ENCODE data around the gene MRPL10. TPM values are rescaled to one million over a fixed set of nuclear protein-coding genes. Genes with fewer than 3 reads are reported as not detected.

Gene MRPL10
- total RNA-seq, 2 experiments from 2014 or later, result 66.7 to 70.0 TPM

DNA sequence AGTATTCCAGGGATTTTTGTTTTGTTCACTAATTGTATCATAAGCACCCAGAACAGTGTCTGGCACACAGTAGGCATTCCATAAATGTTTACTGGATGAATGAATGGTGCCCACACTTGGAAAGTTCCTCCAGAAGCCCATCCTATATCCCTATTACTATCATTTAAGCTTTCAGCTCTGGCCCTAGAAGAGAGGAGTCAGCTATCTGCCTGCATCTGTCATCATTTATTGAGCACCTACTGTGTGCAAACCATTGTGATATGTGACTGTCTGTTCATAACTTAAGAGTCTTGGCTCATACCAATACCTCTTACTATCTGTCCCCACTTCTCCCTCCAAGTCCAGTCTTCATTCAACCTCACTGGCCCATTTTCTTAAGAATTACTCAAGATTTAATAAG is 39.7 kb upstream of the MRPL10 start:
- no peak for DNase-seq
- no peak overlapping the region for H3K4me3 Mint-ChIP-seq
- CTCF ChIA-PET, result interaction anchor here (1.7 kb wide), 1 partner anchor 14 kb away, joined by 7 read pairs; no protein-coding TSS in a partner anchor
- no peaks in the 10 kb centered on the region for H3K9me3 Mint-ChIP-seq
- peaks cover 3% of the 10 kb centered on the region for H3K4me1 Mint-ChIP-seq (ENCODE audit: low read depth)
- peaks cover 35% of the 10 kb centered on the region for H3K27me3 Mint-ChIP-seq (ENCODE audit: low read depth)
- H3K27ac Mint-ChIP-seq, result no peak overlapping the region
- no peaks in the 10 kb centered on the region for H3K36me3 Mint-ChIP-seq (ENCODE audit: low read depth)
- intact Hi-C loops (cut with micrococcal nuclease), result no loop called here

DNA sequence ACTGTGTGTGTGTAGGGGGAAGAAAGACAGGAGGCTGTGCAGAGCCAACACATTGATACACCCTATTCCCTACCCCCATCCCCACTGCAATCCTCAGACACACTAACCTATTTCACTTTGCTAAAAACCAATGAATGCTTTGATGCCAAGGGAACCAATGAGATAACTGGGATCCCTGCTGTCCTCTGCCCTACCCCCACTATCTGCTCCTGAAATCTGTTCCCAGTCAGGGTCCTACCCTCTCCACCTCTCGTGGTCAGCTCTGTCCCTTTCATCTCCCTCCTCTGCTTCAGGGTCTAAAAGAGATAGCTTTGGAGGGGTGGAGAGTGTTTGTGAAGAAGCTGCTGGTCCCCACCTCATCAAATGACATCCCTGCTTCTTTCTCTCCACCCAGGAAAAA is 38.7 kb upstream of the MRPL10 start:
- Mint-ChIP-seq H3K4me3 (no peak overlapping the region), H3K4me1 (ENCODE audit: low read depth) (peaks cover 7% of the 10 kb centered on the region), H3K9me3 (no peaks in the 10 kb centered on the region), H3K36me3 (ENCODE audit: low read depth) (no peaks in the 10 kb centered on the region), H3K27ac (no peak overlapping the region), H3K27me3 (ENCODE audit: low read depth) (peaks cover 31% of the 10 kb centered on the region)
- DNase-seq, result no peak
- CTCF ChIA-PET, result interaction anchor here (1.5 to 1.7 kb wide), 2 partner anchors 15 to 19 kb away, joined by 5 to 7 read pairs; no protein-coding TSS in a partner anchor
- intact Hi-C loops (cut with micrococcal nuclease), result no loop called here

DNA sequence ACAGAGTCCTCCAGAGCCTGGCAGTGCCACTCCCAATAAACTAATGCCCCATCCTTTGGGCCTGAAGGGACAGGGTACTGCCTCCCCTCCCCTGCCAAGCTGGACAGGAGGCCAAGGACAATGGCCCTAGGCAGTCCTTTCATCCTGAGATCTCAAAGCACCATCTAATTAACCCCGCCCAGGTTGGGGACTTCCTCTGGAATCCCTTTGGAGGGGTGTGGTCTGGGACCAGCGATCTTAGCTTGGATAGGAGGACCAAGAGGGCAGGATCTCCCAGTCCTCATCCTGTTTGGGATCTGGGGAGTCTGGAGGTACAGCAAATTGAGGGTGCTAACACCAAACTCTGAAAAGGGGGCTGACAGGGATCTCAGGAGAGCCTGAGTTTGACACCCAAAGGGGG is 37.8 kb upstream of the MRPL10 start:
- Mint-ChIP-seq H3K9me3 (no peaks in the 10 kb centered on the region), H3K36me3 (ENCODE audit: low read depth) (no peaks in the 10 kb centered on the region), H3K4me3 (no peak overlapping the region), H3K27ac (no peak overlapping the region), H3K27me3 (ENCODE audit: low read depth) (peaks cover 26% of the 10 kb centered on the region), H3K4me1 (ENCODE audit: low read depth) (peaks cover 14% of the 10 kb centered on the region)
- CTCF ChIA-PET, result interaction anchor here (1.3 to 1.5 kb wide), 2 partner anchors 20 to 27 kb away, joined by 5 read pairs; partner anchors contain the start of gene SCRN2
- intact Hi-C loops (cut with micrococcal nuclease), result no loop called here
- no peak for DNase-seq

DNA sequence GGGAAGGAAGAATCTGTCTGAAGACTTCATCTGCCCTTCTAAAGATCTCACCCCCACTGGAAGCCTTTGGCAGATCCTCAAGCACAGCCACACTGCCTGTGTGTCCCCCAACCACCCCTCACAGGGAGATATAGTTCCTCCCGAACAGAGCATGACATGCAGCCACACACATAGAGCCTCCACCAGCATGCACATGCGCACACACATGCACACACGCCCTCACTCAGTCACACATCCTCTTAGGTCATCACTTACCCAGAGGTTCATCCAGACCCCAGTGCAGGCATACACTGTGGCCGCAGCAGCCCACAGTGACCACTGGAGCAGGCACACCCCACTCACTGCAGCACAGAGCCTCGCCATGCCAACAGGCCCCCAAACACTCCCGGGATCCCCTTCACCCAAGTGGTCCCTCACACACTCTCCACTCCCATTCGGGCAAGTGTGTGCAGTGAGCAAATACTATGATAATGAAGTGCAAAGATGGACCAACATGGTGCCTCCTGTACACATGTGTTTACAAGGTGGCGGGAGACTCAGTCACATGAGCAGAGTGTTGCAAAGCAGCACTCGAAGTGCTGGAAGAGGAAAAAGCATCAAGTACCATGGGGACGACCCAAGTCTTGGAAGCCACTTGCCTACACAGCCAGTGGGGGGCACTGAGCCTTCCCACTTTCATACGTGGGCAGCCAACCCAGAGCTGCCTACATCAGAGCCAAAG is 36.6 kb upstream of the MRPL10 start:
- no peak overlapping the region for H3K27ac Mint-ChIP-seq
- DNase-seq, result no peak
- peaks cover 18% of the 10 kb centered on the region for H3K27me3 Mint-ChIP-seq (ENCODE audit: low read depth)
- CTCF ChIA-PET, result interaction anchor here (1.3 kb wide), 1 partner anchor 26 kb away, joined by 5 read pairs; the partner anchor contains the start of gene SCRN2
- no peaks in the 10 kb centered on the region for H3K9me3 Mint-ChIP-seq
- peaks cover 18% of the 10 kb centered on the region for H3K4me1 Mint-ChIP-seq (ENCODE audit: low read depth)
- intact Hi-C loops (cut with micrococcal nuclease), result no loop called here
- no peak overlapping the region for H3K4me3 Mint-ChIP-seq
- no peaks in the 10 kb centered on the region for H3K36me3 Mint-ChIP-seq (ENCODE audit: low read depth)

DNA sequence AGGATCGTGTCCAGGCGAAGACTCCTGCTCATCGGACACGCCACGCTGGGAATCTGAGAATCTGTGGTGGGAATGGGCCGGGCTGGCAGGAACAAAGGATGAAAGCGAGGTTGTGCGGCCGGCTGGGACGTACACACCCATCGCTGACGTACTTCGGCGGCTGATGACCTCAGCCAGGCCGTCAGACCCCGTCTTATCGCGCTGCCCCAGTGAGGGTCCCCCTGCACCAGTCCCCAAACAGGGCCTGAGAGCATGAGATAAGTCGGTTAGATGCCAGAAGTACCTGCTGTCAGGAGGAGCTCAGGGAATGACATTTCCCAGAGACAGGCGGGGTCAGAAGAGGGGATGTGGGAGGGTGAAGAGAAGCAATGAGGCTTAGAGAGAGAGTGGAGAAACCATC is 35.6 kb upstream of the MRPL10 start:
- CTCF ChIA-PET, result no interaction called here
- H3K9me3 Mint-ChIP-seq, result no peaks in the 10 kb centered on the region
- no peak overlapping the region for H3K27ac Mint-ChIP-seq

DNA sequence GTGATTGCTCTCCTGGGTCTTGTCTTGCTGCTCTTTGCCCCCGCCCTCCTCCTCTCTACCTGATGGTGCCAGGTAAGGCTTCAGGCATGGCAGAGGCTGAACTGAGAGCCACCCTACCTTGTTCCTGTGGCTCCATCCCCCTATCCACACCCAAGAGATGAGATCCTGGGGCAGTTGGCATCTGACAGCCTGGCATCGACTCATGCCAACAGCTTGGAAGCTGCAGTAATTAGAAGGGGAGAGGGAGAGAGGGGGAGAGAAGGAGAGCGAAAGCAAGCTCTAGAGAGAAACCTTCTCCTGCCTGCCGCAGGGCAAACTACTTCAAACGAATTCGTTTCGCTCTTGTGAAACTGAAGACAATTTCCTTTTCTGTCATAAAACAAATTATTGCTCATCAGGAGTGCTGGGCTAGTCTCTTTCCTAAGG is 33.5 kb upstream of the MRPL10 start:
- no peaks in the 10 kb centered on the region for H3K27me3 Mint-ChIP-seq (ENCODE audit: low read depth)
- no peak overlapping the region for H3K4me3 Mint-ChIP-seq
- DNase-seq, result peak; percentile 32
- H3K36me3 Mint-ChIP-seq (ENCODE audit: low read depth), result no peaks in the 10 kb centered on the region
- H3K27ac Mint-ChIP-seq, result peak overlapping the region; percentile 3
- H3K9me3 Mint-ChIP-seq, result no peaks in the 10 kb centered on the region
- H3K4me1 Mint-ChIP-seq (ENCODE audit: low read depth), result peaks cover 21% of the 10 kb centered on the region
- CTCF ChIA-PET, result interaction anchor here (1.0 to 2.3 kb wide), 2 partner anchors 15 to 20 kb away, joined by 3 to 11 read pairs; no protein-coding TSS in a partner anchor
- intact Hi-C loops (cut with micrococcal nuclease), result no loop called here

More for the DNA sequence above, 35.6 kb upstream of the MRPL10 start:
- peaks cover 14% of the 10 kb centered on the region for H3K27me3 Mint-ChIP-seq (ENCODE audit: low read depth)
- no peaks in the 10 kb centered on the region for H3K36me3 Mint-ChIP-seq (ENCODE audit: low read depth)
- H3K4me3 Mint-ChIP-seq, result no peak overlapping the region
- H3K4me1 Mint-ChIP-seq (ENCODE audit: low read depth), result peaks cover 22% of the 10 kb centered on the region
- intact Hi-C loops (cut with micrococcal nuclease), result no loop called here
- no peak for DNase-seq

DNA sequence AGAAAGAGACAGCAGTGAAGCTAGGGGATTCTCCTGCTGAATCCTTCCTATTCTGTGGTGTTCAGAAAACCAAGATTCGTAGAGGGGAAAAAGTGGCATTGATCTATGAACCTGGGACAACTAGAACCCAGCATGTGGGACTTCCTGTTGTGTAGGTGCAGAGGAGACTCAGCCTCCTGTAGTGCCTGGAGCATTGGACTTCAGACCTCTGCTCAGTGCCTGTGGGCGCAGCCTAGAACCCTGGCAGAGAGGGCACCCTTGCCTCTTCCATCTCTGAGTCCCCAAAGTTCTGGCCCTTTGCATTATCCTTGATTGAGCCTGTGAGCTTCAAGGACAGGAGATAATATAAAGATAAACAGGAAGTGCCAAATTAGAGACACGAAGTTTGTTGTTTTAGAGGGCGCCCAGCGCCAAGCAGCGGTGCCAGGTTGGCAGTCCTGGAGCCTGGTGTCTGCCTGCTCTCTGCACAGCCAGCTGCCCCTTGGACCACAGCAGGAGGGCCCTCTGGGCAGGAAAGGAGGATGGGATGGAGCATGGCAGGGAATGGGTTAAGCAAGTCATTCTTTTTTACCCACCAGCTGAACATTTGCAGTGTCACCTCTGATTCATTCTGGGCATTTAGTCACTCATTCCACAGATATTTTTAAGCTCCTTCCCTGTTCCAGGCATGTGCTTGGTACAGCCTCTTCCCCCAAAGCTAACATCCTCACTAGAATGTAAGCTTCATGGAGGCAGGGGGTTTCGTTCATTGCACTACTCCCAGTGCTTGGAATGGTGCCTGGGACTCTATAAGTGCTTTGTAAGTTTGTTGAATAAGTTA is 31.5 kb upstream of the MRPL10 start:
- Mint-ChIP-seq H3K4me1 (ENCODE audit: low read depth) (peaks cover 21% of the 10 kb centered on the region), H3K36me3 (ENCODE audit: low read depth) (no peaks in the 10 kb centered on the region), H3K9me3 (no peaks in the 10 kb centered on the region), H3K27ac (no peak overlapping the region), H3K27me3 (ENCODE audit: low read depth) (no peaks in the 10 kb centered on the region), H3K4me3 (no peak overlapping the region)
- intact Hi-C loops (cut with micrococcal nuclease), result no loop called here
- CTCF ChIA-PET, result interaction anchor here (0.6 to 1.6 kb wide), 5 partner anchors 15 to 624 kb away, joined by 3 to 6 read pairs (median 5); no protein-coding TSS in a partner anchor
- no peak for DNase-seq

DNA sequence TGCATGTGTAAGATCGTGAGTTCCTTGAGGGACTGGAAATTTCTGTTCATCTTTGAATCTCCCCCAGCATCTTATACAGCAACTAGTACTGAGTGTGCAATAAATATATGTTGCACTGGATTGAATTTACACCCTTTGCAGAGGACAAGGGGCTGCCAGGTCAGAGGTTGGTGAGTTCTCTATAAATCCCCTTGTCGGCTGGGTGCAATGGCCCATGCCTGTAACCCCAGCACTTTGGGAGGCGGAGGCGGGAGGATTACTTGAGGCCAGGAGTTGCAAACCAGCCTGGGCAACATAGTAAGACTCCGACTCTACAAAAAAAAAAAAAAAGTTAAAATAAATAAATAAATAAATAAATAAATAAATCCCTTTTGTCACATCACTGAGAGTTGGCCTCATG is 29.0 kb upstream of the MRPL10 start:
- peaks cover 4% of the 10 kb centered on the region for H3K27me3 Mint-ChIP-seq (ENCODE audit: low read depth)
- DNase-seq, result no peak
- H3K4me1 Mint-ChIP-seq (ENCODE audit: low read depth), result peaks cover 20% of the 10 kb centered on the region
- H3K4me3 Mint-ChIP-seq, result no peak overlapping the region
- no peak overlapping the region for H3K27ac Mint-ChIP-seq
- no peaks in the 10 kb centered on the region for H3K36me3 Mint-ChIP-seq (ENCODE audit: low read depth)
- CTCF ChIA-PET, result interaction anchor here (1.1 to 1.8 kb wide), 4 partner anchors 13 to 25 kb away, joined by 4 to 6 read pairs (median 5); partner anchors contain the start of gene SCRN2
- no peaks in the 10 kb centered on the region for H3K9me3 Mint-ChIP-seq
- intact Hi-C loops (cut with micrococcal nuclease), result no loop called here

DNA sequence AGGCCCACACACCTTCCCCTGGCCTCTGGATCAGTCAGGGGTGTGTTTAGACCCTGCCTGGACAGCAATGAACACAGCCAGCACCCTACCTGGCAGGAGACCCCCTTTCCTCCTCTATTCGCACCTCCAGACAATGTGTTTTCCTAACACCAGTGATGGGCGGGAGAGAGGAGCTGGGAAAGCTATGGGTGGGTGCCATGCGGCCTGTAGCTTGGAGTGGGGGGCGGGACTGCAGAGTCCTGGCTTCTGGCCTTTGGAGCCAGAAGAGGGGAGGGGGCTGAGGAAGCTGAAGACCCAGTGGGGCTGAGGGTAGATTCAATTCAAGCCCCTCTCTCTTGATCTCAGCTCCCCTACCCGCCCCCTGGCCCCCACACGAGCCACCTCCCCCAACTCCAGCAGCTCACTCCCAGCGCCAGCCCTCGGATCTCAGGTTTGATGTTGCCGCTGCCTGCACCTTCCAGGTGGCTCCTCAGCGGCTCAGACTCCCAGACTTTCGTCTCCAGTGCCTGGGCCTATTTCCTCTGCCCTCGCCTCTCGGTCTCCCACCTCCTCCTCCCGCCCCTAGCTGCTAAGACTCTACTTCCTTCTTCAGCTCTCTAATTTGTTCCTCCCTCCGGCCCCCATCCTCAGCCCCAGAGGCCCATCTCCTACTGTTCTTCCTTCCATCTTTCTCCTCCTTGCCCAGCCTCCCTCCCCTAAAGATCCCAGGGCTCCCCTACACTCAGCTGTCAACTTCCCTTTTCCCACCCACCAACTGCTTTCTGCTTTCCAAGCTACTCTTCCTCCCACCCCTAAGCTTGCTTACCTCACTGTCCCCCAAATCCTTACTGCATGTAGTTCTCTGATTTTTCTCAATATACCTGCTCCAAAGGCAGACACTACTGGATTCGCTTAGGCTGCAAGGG is 26.5 kb upstream of the MRPL10 start:
- intact Hi-C loops (cut with micrococcal nuclease), result no loop called here
- Mint-ChIP-seq H3K4me3 (no peak overlapping the region), H3K27me3 (ENCODE audit: low read depth) (peaks cover 28% of the 10 kb centered on the region), H3K27ac (no peak overlapping the region), H3K4me1 (ENCODE audit: low read depth) (peaks cover 4% of the 10 kb centered on the region), H3K9me3 (no peaks in the 10 kb centered on the region), H3K36me3 (ENCODE audit: low read depth) (no peaks in the 10 kb centered on the region)
- CTCF ChIA-PET, result interaction anchor here (0.8 to 1.7 kb wide), 4 partner anchors 9 to 216 kb away, joined by 3 to 8 read pairs (median 4); no protein-coding TSS in a partner anchor
- no peak for DNase-seq

DNA sequence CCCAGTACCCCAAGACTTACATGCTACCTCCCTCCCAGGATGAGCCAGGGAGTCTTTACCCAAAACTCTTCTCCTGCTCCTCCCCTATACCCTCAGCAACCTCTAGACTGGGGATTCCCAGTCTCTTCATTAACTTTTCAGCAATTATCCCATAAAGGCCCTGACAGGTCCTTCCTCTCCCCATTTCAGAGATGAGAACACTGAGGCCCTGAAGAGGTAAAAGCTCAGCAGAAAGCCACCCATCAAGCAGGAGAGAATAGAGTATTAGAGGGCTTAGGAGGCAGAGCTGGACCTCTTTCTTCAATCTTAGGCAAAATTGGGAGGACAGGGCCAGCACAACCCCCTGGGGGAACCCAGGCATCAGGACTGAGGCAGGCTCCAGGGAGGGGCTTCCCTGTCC is 25.5 kb upstream of the MRPL10 start:
- Mint-ChIP-seq H3K4me1 (ENCODE audit: low read depth) (peaks cover 8% of the 10 kb centered on the region), H3K36me3 (ENCODE audit: low read depth) (no peaks in the 10 kb centered on the region), H3K4me3 (no peak overlapping the region), H3K27me3 (ENCODE audit: low read depth) (peaks cover 38% of the 10 kb centered on the region), H3K9me3 (no peaks in the 10 kb centered on the region), H3K27ac (no peak overlapping the region)
- no peak for DNase-seq
- CTCF ChIA-PET, result interaction anchor here (0.8 to 1.9 kb wide), 5 partner anchors 9 to 217 kb away, joined by 3 to 8 read pairs (median 3); partner anchors contain the start of gene SCRN2
- intact Hi-C loops (cut with micrococcal nuclease), result no loop called here

DNA sequence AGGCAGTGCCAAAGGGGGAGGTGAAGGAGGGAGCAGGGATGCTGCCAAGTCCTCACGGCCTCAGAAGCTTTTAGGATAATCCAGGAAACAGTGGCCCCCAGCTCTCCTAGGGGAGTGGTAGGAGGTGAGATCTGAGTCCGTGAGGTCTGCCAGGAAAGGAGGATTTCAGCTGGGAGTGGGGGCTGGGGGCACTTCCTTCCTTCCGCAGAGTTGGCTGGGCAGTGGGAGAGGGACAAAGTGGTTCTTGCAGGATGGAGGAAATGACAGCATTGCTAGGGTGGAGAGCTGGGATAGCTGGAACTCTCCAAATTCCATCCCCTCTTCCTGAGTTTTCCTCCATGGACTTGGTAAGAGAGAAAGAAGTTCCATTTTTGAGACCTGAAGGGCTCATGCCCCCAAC is 24.4 kb upstream of the MRPL10 start:
- Mint-ChIP-seq H3K27me3 (ENCODE audit: low read depth) (peaks cover 40% of the 10 kb centered on the region), H3K9me3 (no peaks in the 10 kb centered on the region), H3K4me3 (no peak overlapping the region), H3K27ac (no peak overlapping the region), H3K4me1 (ENCODE audit: low read depth) (peaks cover 12% of the 10 kb centered on the region), H3K36me3 (ENCODE audit: low read depth) (no peaks in the 10 kb centered on the region)
- CTCF ChIA-PET, result interaction anchor here (1.0 to 1.9 kb wide), 5 partner anchors 8 to 123 kb away, joined by 3 to 8 read pairs (median 3); partner anchors contain the start of gene SCRN2
- intact Hi-C loops (cut with micrococcal nuclease), result no loop called here
- DNase-seq, result no peak

Data from activated naive CD4-positive, alpha-beta T cell treated with anti-CD3 and anti-CD28 coated beads for 36 hours (primary cell).